Subcutaneous adipose tissue (tissue), 4 donors: ENCODE results near the gene CDKL1. TPM values are rescaled to one million over a fixed set of nuclear protein-coding genes. Genes with fewer than 3 reads are reported as not detected.

ENCODE experiments used
- CTCF ChIP-seq: fragments of 450-650 bp; IDR thresholded peaks from one replicate; pipeline ENCODE4 v1.5.1; 2016; ENCODE audit warnings: low read depth, mild to moderate bottlenecking, control low read depth, antibody characterized with exemption, moderate library complexity
- total RNA-seq, 4 donors: library from RNA; depleted of rRNA; stranded (reverse); fragments of >200 nt; gene quantifications; one replicate each; pipeline ENCODE4 v1.1.0, GENCODE V29; 2016

The CDKL1 gene
- total RNA-seq, 4 donors from 2014 or later = 12.2 to 37.7 (median 31.4) TPM

DNA sequence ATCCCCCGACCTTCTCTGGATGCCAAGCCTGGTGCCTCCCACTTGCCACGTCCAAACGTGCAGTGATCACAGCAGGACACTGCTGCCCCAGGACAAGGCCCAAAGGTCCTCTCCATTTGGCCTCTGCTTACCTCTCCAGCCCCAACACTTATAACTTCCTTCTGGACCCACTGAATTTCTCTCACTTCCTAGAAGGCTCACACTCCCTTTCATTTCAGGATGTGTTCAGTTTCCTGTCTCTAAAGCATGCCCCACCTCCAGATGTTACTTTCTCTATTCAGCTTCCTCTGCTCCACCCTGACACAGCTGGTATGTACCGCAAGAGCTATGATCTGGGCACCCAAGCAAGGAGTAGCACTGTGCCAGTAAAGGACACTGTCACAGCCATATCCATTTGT, 33.0 kb downstream of the CDKL1 start:
- TF ChIP-seq CTCF = no peak

- TF ChIP-seq CTCF = no peak
These were observed 33.6 kb downstream of the CDKL1 start for GRCh38 chr14:50362764-50363713.

- no peak for TF ChIP-seq CTCF
These were observed 35.8 kb downstream of the CDKL1 start for GRCh38 chr14:50360851-50361250.

- TF ChIP-seq CTCF = no peak
These were observed 36.6 kb downstream of the CDKL1 start for GRCh38 chr14:50360093-50360492.

DNA sequence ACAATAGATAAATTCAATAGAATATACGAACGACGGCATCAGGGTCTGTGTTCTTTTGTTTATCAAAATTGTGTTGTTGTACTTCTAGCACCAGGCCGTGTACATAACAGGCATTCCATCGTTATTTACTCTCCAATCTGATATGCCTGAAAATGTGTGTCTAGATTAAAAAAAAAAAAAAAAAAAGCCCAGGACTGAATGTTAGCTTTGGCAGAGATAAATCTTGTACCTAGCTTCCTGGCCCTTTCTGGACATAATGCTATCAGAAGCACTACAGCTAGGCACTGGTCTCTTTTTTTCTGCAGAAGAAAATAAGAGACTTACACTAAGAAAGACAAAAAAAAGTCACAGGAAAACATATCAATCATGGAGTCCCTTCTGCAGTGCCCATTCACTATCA, 37.0 kb downstream of the CDKL1 start:
- TF ChIP-seq CTCF = no peak

- no peak for TF ChIP-seq CTCF
These were observed 38.8 kb downstream of the CDKL1 start for GRCh38 chr14:50357753-50358395.

DNA sequence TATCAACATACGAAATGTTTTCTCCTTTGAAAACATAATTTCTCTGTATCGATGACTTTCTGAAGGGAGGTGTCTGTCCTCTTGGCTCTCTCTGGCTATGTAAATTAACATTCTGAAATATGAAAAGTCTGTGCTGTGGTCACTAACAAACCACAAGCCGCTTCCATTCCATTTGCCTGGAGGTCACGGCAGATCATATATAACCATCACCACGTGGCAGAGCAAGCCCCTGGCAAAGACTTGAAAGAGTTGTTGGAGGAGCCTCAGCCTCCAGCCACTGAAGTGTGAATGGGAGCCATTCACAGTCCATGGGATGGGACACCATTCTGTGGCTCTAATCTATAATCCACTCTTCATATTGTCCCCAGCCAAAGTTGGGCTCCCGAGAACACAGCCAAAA, 39.6 kb downstream of the CDKL1 start:
- TF ChIP-seq CTCF = no peak
